Astrocyte of the cerebellum (primary cell): Measurements from ENCODE around the gene ZNF423.

Source experiments
- DNase-seq: peaks from one replicate; pipeline ENCODE4 v3.0.0-alpha.2; 2011; ENCODE audit warnings: low read depth
- H3K4me3 ChIP-seq: 2 replicates; pipeline ENCODE4 v1.5.1; 2011; ENCODE audit warnings: mild to moderate bottlenecking, low read depth, low read length, moderate library complexity
- CTCF ChIP-seq: IDR thresholded peaks from 2 replicates; pipeline ENCODE4 v1.5.1; 2012; ENCODE audit warnings: low read length, low read depth, moderate library complexity, mild to moderate bottlenecking; ENCODE audit errors: missing control alignments
- in situ Hi-C: cut with HindIII; loops from 2 replicates; pipeline ENCODE4 v1.10.0; 2017; ENCODE audit warnings: low sequenced_read_pairs

ZNF423 gene

GRCh38 chr16:49638673-49639610 lies 217.0 kb downstream of the ZNF423 start:
- DNase-seq: no peak
- in situ Hi-C loops: no loop called here

GRCh38 chr16:49637933-49638672 lies 217.8 kb downstream of the ZNF423 start:
- DNase-seq: no peak
- no peak overlapping the region for H3K4me3 ChIP-seq
- in situ Hi-C loops: no loop called here
- no peak for TF ChIP-seq CTCF

More at GRCh38 chr16:49638673-49639610, 217.0 kb downstream of the ZNF423 start:
- no peak overlapping the region for H3K4me3 ChIP-seq
- no peak for TF ChIP-seq CTCF

- no peak for TF ChIP-seq CTCF
- H3K4me3 ChIP-seq: no peak overlapping the region
- in situ Hi-C loops: no loop called here
- DNase-seq: no peak
Observed at GRCh38 chr16:49637511-49637910, 218.4 kb downstream of the ZNF423 start.

- no peak overlapping the region for H3K4me3 ChIP-seq
- no peak for TF ChIP-seq CTCF
- in situ Hi-C loops: no loop called here
- DNase-seq: no peak
Observed at GRCh38 chr16:49636608-49637007, 219.3 kb downstream of the ZNF423 start.

GRCh38 chr16:49635591-49636581 lies 220.0 kb downstream of the ZNF423 start:
- no peak for DNase-seq
- no peak overlapping the region for H3K4me3 ChIP-seq
- TF ChIP-seq CTCF: no peak
- in situ Hi-C loops: no loop called here

GRCh38 chr16:49635009-49635350 lies 220.9 kb downstream of the ZNF423 start:
- H3K4me3 ChIP-seq: no peak overlapping the region
- DNase-seq: no peak
- in situ Hi-C loops: no loop called here
- no peak for TF ChIP-seq CTCF
